ENCODE data around the gene UVRAG. TPM values are rescaled to one million over a fixed set of nuclear protein-coding genes. Genes with fewer than 3 reads are reported as not detected.

UVRAG gene
- total and polyA plus RNA-seq, 2 of the 13 experiments (the other 11 are each of a cell fraction or from before 2014, with no cell fraction given), result 9.7 to 17.3 TPM

DNA sequence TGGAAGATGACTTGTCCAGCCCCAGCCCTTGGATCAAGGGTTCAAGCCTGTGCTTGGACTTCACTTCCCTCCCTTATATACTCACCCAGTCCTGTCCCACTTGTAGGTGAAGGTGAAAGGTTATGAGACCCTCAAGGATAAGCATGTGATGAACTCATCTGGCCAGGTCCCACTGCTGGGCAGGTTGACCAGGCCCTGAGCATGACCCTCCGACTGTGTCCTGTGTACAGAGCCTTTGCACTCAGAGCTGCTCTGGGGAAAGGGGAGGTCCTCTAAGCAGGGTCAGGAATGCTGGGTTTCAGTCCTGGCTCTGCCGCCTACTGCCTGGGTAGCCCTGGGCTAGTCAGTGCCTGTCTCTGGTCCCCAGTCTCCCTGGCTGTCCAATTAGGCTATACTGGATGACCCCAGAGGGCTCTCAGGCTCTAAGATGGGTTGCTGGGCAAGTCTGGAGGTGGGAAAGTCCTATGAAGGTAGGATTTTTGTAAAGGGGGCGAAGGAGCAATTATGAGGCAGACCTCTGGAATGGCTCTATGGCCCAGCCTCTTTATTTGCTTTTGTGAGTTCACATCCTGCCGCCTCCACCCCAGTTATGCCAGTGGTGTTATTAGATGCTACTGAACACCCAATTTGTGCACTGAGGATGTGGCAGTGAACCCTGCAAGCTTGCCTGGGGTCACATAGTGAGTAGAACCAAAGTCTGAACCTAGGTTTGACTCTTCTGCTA is 32.3 kb upstream of the UVRAG start (continued):
- TF ChIP-seq, protein P1, sequence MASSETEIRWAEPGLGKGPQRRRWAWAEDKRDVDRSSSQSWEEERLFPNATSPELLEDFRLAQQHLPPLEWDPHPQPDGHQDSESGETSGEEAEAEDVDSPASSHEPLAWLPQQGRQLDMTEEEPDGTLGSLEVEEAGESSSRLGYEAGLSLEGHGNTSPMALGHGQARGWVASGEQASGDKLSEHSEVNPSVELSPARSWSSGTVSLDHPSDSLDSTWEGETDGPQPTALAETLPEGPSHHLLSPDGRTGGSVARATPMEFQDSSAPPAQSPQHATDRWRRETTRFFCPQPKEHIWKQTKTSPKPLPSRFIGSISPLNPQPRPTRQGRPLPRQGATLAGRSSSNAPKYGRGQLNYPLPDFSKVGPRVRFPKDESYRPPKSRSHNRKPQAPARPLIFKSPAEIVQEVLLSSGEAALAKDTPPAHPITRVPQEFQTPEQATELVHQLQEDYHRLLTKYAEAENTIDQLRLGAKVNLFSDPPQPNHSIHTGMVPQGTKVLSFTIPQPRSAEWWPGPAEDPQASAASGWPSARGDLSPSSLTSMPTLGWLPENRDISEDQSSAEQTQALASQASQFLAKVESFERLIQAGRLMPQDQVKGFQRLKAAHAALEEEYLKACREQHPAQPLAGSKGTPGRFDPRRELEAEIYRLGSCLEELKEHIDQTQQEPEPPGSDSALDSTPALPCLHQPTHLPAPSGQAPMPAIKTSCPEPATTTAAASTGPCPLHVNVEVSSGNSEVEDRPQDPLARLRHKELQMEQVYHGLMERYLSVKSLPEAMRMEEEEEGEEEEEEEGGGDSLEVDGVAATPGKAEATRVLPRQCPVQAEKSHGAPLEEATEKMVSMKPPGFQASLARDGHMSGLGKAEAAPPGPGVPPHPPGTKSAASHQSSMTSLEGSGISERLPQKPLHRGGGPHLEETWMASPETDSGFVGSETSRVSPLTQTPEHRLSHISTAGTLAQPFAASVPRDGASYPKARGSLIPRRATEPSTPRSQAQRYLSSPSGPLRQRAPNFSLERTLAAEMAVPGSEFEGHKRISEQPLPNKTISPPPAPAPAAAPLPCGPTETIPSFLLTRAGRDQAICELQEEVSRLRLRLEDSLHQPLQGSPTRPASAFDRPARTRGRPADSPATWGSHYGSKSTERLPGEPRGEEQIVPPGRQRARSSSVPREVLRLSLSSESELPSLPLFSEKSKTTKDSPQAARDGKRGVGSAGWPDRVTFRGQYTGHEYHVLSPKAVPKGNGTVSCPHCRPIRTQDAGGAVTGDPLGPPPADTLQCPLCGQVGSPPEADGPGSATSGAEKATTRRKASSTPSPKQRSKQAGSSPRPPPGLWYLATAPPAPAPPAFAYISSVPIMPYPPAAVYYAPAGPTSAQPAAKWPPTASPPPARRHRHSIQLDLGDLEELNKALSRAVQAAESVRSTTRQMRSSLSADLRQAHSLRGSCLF (CRISPR knock-in tag; IDR thresholded peaks at IDR 0.05; ENCODE audit: borderline replicate concordance), result no peak
- TF ChIP-seq ZFP36L1 (CRISPR knock-in tag; IDR thresholded peaks at IDR 0.05) (no peak), MED13 (CRISPR knock-in tag; IDR thresholded peaks at IDR 0.05) (no peak), LCORL (IDR thresholded peaks at IDR 0.05) (no peak), LCORL (CRISPR knock-in tag; IDR thresholded peaks at IDR 0.05) (peak; percentile 80), TRIM22 (IDR thresholded peaks at IDR 0.05) (no peak), HOXA3 (CRISPR knock-in tag; IDR thresholded peaks at IDR 0.05) (peak; percentile 60; the same call in 1 of the 2 replicates), JARID2 (CRISPR knock-in tag; IDR thresholded peaks at IDR 0.05; ENCODE audit: insufficient replicate concordance) (no peak), POGZ (CRISPR knock-in tag; IDR thresholded peaks at IDR 0.05) (no peak), ZFY (CRISPR knock-in tag; IDR thresholded peaks at IDR 0.05) (peak; percentile 75), DNMT1 (CRISPR knock-in tag; IDR thresholded peaks at IDR 0.05) (no peak; the same call in 1 of the 2 replicates), HCFC1 (IDR thresholded peaks at IDR 0.05; ENCODE audit: low read depth, low read length) (no peak), JUND (CRISPR knock-in tag; IDR thresholded peaks at IDR 0.05) (0 out of 2 replicates have a peak, but pooled peaks have one; percentile 35), ZNF713 (CRISPR knock-in tag; IDR thresholded peaks at IDR 0.05) (no peak), ZNF678 (CRISPR knock-in tag; IDR thresholded peaks at IDR 0.05) (no peak), ZNF674 (CRISPR knock-in tag; IDR thresholded peaks at IDR 0.05; ENCODE audit: low read depth) (no peak), ZNF235 (CRISPR knock-in tag; IDR thresholded peaks at IDR 0.05; ENCODE audit: borderline replicate concordance) (no peak)
- TF ChIP-seq, protein P2, sequence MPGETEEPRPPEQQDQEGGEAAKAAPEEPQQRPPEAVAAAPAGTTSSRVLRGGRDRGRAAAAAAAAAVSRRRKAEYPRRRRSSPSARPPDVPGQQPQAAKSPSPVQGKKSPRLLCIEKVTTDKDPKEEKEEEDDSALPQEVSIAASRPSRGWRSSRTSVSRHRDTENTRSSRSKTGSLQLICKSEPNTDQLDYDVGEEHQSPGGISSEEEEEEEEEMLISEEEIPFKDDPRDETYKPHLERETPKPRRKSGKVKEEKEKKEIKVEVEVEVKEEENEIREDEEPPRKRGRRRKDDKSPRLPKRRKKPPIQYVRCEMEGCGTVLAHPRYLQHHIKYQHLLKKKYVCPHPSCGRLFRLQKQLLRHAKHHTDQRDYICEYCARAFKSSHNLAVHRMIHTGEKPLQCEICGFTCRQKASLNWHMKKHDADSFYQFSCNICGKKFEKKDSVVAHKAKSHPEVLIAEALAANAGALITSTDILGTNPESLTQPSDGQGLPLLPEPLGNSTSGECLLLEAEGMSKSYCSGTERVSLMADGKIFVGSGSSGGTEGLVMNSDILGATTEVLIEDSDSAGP (CRISPR knock-in tag; IDR thresholded peaks at IDR 0.05; ENCODE audit: borderline replicate concordance), result peak; percentile 52; the same call in 1 of the 2 replicates
- TF ChIP-seq, protein P3, sequence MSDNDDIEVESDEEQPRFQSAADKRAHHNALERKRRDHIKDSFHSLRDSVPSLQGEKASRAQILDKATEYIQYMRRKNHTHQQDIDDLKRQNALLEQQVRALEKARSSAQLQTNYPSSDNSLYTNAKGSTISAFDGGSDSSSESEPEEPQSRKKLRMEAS (IDR thresholded peaks at IDR 0.05), result peak; percentile 54; the same call in 1 of the 2 replicates

Data from HepG2 (cell line).